Central memory CD4-positive, alpha-beta T cell (primary cell): ENCODE data around the gene NR4A3.
"Not testable (repeated sequence)": the region's sequence is repeated elsewhere in the genome, so short reads cannot be mapped to it uniquely, and the experiment has no call there.

ENCODE experiments used
- DNase-seq: peaks from one replicate; pipeline ENCODE4 v3.0.0; 2022

The NR4A3 gene

GRCh38 chr9:99835142-99835541 is 13.5 kb downstream of the NR4A3 start:
- DNase-seq: no peak

GRCh38 chr9:99835581-99835980 is 13.9 kb downstream of the NR4A3 start:
- DNase-seq: no peak

- DNase-seq: no peak
Measured at GRCh38 chr9:99840072-99840471, 18.4 kb downstream of the NR4A3 start.

DNA sequence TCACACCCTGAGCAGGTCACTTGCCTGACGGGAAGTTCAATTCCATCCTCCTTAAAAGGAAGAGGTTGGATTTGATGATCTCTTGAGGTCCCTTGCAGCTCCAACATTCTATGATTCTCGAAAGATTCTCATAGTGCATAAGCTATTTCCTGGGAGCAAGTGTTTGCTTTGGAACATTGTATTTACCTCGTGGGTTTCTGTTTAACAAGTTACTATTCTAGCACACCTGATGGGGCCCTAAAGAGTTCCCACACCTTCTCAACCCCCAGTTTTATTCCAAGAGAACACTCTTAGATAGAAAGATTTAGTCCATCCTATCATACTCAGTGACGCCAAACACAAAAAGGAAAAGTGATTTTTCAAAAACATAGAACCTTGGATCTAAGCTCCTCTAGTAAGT is 23.4 kb downstream of the NR4A3 start:
- no peak for DNase-seq

DNA sequence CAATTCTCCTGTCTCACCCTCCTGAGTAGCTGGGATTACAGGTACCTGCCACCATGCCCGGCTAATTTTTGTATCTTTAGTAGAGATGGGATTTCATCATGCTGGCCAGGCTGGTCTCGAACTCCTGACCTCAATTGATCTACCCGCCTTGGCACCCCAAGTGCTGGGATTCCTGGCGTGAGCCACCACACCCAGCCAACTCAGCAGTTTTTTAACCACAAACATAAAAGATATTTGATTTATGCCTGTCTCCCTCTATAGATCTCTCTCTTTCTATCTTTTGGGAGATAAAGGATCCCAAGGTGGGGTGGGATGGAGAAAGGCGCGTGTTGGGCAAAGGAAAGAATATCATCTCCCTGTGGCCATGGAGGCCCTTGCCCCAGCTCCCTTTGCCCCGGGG is 26.8 kb downstream of the NR4A3 start:
- no peak for DNase-seq

DNA sequence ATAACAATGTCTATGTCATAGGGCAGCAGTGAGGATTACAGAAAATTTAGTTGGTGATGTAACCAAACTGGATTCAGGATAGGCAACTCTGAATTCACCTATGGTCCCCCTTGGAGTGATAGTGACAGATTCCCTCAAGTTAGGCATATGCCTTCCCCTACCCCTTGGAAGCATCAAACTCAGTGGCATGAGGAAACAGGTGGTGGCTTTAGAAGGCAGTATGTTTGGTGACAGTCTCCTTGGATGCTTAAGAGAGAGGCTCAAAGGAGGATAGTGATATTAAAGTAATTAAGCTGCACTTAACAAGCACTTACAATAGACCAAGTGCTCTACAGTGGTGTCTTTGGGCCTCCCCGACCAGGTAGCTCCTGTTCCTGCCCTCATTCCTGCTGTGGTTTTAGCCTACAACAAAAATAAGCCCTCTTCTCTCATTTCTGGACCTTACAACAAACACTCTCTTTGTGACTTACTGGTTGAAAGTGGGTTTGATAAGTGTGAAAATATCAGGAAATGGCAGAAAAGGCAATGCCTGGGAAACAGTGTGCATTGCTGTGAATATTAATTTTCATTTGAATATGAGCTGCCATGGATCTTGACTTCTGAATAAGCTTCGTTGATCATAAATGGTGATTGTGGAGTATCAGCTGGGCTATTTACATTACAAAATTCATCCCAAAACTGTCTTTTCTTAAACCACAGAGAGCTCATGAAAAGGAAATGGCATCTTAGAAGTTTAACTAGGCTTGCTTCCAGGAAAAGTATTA is 29.2 kb downstream of the NR4A3 start:
- DNase-seq: no peak

DNA sequence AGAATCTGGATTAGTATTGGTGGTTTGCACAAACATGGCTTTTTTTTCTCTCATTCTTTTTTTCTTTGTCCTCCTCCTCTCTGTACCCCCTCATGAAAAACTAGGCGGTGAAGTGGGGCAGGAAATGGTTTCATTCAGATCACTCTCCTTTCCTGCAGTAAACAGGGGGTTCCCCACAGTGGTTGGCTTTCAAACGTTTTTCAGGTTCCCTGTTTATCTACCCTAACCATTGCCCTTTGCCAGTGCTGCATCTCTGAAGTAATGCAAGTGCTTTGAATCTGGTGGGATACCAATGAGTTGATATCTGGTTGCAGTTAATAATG is 29.8 kb downstream of the NR4A3 start:
- peak; percentile 61 for DNase-seq

- DNase-seq: no peak
Measured at GRCh38 chr9:99852617-99853016, 30.9 kb downstream of the NR4A3 start.

- no peak for DNase-seq
Measured at GRCh38 chr9:99855467-99856176, 33.9 kb downstream of the NR4A3 start.

DNA sequence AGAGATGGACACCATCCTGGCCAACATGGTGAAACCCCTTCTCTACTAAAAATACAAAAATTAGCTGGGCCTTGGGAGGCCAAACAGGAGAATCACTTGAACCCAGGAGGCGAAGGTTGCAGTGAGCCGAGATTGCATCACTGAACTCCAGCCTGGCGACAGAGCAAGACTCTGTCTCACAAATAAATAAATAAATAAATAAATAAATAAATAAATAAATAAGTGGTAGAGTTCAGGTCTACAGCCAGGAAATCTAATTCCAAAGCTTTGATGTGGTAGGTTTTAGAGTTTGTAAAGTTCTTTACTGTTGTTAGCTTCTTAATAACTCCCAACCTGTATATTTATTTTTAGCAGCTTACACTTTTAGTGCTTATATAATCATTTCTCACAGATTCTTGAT is 35.9 kb downstream of the NR4A3 start:
- DNase-seq: not testable (repeated sequence)

DNA sequence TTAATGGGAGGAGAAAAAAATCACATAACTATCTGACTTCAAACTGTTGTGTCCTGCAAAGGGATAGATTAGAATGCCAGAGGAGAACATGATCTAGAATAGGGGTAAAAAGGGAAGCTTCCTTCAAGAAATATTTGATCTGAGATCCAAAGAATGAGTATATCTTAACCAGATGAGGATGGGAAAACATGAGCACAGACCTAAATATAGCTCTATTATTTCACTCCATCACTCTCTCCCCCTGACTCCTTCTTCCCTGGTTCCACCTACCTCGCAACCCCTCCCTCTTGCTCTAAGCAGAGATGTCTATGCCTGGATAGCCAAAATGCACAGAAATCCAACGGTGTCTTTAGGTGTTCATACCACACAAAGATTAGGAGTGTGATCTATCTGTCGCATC is 36.4 kb downstream of the NR4A3 start:
- DNase-seq: no peak

DNA sequence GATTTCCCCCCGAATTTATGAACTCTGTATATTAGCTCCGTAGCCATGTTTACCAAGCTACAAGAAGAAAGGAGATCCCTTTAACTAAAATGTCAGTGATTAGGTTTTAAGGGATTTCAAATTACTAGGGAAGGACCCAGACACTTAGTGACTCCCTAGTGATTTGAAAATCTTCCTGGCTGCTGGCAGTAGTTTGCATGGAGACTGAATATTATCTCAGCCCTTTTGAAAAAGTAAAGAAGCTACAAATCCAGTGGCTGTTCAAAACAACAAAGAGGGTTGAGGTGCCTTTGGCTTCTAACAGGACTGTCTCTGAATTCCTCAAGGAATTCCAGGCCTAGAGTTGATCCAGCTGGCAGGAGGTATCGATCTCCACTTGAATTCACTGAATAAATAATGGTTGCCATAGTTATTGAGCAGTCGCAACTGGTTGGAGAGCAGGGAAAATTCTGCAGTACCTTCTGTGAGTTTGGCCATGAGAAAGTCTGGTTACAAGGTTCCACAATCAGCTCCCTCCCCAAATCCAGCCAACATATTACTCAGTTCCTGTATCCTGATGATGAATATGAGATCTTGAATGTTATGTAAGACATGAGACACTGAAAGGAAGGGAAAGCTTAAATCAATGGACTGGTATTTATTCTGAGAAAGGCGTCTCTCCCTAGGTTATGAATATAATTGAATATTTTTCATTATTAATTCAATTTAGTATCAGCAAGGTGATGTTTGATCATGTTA is 37.7 kb downstream of the NR4A3 start:
- DNase-seq: no peak

GRCh38 chr9:99860266-99860665 is 38.6 kb downstream of the NR4A3 start:
- no peak for DNase-seq

DNA sequence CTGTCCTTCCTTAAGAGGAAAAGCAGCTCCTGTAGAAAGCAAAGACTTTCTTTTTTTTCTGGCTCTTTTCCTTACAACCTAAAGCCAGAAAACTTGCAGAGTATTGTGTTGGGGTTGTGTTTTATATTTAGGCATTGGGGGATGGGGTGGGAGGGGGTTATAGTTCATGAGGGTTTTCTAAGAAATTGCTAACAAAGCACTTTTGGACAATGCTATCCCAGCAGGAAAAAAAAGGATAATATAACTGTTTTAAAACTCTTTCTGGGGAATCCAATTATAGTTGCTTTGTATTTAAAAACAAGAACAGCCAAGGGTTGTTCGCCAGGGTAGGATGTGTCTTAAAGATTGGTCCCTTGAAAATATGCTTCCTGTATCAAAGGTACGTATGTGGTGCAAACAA is 42.3 kb downstream of the NR4A3 start:
- no peak for DNase-seq

GRCh38 chr9:99866398-99866797 is 44.7 kb downstream of the NR4A3 start:
- DNase-seq: no peak

GRCh38 chr9:99867536-99867935 is 45.9 kb downstream of the NR4A3 start:
- no peak for DNase-seq

- no peak for DNase-seq
Measured at GRCh38 chr9:99867968-99868367, 46.3 kb downstream of the NR4A3 start.

DNA sequence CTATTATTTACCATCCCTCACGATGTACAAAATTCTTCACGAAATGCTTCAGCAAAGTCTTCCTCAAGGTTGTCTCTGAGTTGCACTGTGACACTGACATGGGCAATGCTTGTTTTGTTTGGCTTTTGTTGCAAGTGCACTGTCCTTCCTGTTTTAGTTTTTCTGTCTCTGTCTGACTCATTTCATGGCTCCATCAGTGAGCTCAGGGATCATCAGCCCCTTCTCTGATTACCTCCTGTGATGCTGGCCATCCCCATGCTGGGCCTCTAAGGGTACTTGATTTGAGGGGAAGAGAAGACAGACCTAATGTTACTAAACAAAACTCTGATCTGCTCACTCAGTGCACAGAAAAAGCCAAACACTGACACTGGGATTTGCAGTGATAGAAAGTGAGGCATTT is 47.2 kb downstream of the NR4A3 start:
- DNase-seq: no peak

GRCh38 chr9:99870126-99870525 is 48.4 kb downstream of the NR4A3 start:
- no peak for DNase-seq

- no peak for DNase-seq
Measured at GRCh38 chr9:99873531-99873930, 51.8 kb downstream of the NR4A3 start.

DNA sequence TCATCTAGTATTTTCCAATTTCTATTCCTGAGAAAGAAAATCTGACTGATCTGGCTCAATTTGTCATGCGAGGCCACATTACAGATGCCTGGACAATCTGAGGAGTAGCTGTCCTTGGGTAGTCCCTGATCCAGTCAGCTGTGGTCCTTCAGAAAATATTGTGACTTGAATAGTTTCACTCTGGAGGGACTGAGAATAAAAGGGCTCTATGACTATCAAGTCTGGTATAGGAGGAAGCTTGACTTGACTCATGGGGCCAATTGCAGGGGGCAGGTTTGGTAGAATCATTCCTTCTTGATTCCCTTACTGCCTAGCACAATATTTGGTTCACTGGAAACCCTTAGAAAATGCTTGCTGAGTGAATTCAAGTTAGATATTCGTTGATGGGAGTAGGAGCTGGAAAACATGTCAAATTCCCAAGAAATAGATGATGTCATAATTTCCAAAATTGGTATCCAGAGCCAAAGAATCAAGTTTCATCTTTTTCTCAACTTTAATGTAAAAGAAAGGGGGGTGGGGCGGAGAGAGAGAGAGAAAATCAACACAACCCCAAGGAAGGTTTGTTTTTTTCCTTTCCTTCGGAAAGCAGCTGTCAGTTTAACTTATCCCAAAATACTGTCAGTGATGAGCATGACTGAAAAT is 52.4 kb downstream of the NR4A3 start:
- no peak for DNase-seq

DNA sequence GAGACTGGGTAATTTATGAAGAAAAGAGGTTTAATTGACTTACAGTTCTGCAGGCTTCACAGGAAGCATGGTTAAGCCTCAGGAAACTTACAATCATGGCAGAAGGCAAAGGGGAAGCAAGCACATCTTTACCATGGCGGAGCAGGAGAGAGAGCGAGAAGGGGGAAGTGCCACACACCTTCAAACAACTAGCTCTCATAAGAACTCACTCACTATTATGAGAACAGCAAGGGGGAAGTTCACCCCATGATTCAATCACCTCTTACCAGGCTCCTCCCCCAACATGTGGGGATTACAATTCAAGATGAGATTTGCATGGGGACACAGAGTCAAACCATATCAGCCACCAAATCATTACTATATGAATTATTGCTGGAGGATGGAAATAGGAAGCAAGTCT is 54.5 kb downstream of the NR4A3 start:
- DNase-seq: no peak

GRCh38 chr9:99878651-99879050 is 57.0 kb downstream of the NR4A3 start:
- DNase-seq: no peak

- DNase-seq: no peak
Measured at GRCh38 chr9:99881769-99882168, 60.1 kb downstream of the NR4A3 start.
